HEK293T (cell line): ENCODE measurements around the gene PRDM16.

ENCODE experiments used
- CTCF ChIA-PET: fragments of 350-600 bp; formaldehyde crosslinking; extraction: SDS; loops from one replicate; lab custom pipeline; 2021; ENCODE audit warnings: antibody characterized with exemption, inconsistent platforms; lab: Yijun Ruan, JAX
- POLR2A ChIA-PET: fragments of 350-600 bp; formaldehyde crosslinking; extraction: SDS; loops from one replicate; lab custom pipeline; 2020; ENCODE audit warnings: antibody characterized with exemption, inconsistent platforms; lab: Yijun Ruan, JAX
- DNase-seq: peaks from one replicate; pipeline ENCODE4 v3.0.0; 2012; ENCODE audit warnings: mixed read lengths; ENCODE audit errors: extremely low spot score
- ARNT ChIP-seq: fragments of 450-650 bp; IDR thresholded peaks from 2 replicates; pipeline ENCODE4 v1.6.1; 2017; ENCODE audit warnings: mild to moderate bottlenecking
- BHLHE40 ChIP-seq: fragments of 450-650 bp; IDR thresholded peaks from 2 replicates; pipeline ENCODE4 v1.6.1; 2016; ENCODE audit warnings: mild to moderate bottlenecking, moderate library complexity, borderline replicate concordance
- CTBP1 ChIP-seq: fragments of 450-650 bp; IDR thresholded peaks from 2 replicates; pipeline ENCODE4 v1.6.1; 2016; ENCODE audit warnings: borderline replicate concordance
- ELF4 ChIP-seq: fragments of 450-650 bp; IDR thresholded peaks from 2 replicates; pipeline ENCODE4 v1.6.1; 2017; ENCODE audit warnings: antibody characterized with exemption
- FOXA1 ChIP-seq: fragments of 450-650 bp; IDR thresholded peaks from 2 replicates; pipeline ENCODE4 v1.6.1; 2016; ENCODE audit warnings: mild to moderate bottlenecking
- FOXK2 ChIP-seq: fragments of 450-650 bp; IDR thresholded peaks from 2 replicates; pipeline ENCODE4 v1.6.1; 2016; ENCODE audit warnings: mild to moderate bottlenecking
- FOXM1 ChIP-seq: fragments of 450-650 bp; IDR thresholded peaks from 2 replicates; pipeline ENCODE4 v1.6.1; 2017; ENCODE audit warnings: mild to moderate bottlenecking, borderline replicate concordance
- HDGF ChIP-seq: fragments of 450-650 bp; IDR thresholded peaks from 2 replicates; pipeline ENCODE4 v1.6.1; 2017; ENCODE audit warnings: antibody characterized with exemption, borderline replicate concordance
- L3MBTL2 ChIP-seq: fragments of 450-650 bp; conservative IDR thresholded peaks from 2 replicates; pipeline ENCODE4 v1.6.1; 2016; ENCODE audit warnings: mild to moderate bottlenecking
- LEF1 ChIP-seq: fragments of 450-650 bp; IDR thresholded peaks from 2 replicates; pipeline ENCODE4 v1.6.1; 2017; ENCODE audit warnings: mild to moderate bottlenecking, borderline replicate concordance
- NFRKB ChIP-seq: fragments of 450-650 bp; IDR thresholded peaks from 2 replicates; pipeline ENCODE4 v1.6.1; 2016; ENCODE audit warnings: mild to moderate bottlenecking, moderate library complexity
- SP1 ChIP-seq: fragments of 450-650 bp; IDR thresholded peaks from 2 replicates; pipeline ENCODE4 v1.6.1; 2017
- SUZ12 ChIP-seq: fragments of 450-650 bp; IDR thresholded peaks from 2 replicates; pipeline ENCODE4 v1.6.1; 2016; ENCODE audit warnings: mild to moderate bottlenecking
- TARDBP ChIP-seq: fragments of 450-650 bp; IDR thresholded peaks from 2 replicates; pipeline ENCODE4 v1.6.1; 2016
- ZNF384 ChIP-seq: fragments of 450-650 bp; IDR thresholded peaks from 2 replicates; pipeline ENCODE4 v1.6.1; 2016
- TF ChIP-seq, protein P1 (sequence below): fragments of 450-650 bp; IDR thresholded peaks from 2 replicates; pipeline ENCODE4 v1.6.1; 2016

Gene PRDM16

DNA sequence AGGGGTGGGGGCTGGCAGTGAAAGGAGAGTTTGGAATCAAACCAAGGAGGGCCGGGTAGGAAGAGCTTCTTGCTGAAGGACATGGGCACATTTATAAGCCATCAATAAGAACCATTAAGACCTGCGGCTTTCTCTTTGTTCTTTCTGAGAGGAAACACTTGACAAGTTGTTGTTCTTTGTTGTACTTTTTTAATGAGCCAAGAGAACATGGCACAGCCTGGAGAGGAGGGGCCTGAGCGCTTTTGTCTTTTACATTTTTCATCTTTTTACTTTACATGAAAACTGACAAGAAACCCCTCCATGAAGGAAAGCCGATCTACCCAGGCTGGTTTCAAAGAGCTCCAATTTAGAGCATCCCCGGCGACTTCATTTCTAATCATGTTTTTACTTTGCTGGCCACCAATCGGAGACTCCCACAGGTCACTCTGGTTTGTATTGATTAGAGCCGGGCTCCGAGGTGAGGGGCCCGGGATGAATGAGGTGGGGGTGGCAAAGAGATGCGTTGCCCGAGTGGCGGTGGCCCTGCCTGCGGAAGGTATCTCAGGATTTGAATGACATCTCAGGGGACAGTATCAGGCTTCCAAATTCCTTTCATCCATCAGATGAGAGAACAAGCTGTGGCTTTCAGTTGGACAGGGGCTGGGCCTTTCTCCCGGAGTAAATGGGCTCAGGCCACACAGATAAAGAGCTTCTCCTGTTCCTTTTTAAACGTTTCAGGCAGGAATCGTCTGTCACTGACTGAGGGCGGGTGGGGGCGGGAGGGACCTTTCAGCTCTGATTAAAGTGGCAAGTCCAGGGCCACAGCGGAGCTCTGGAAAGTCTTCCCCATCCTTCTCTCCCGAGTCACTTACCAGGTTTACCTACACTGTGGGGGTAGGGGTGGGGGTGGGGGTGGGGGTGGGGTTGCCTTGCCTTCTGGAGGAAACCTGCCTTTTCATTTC lies 246.7 kb downstream of the PRDM16 start:
- TF ChIP-seq NFRKB = no peak
- no peak for TF ChIP-seq ZNF384
- no peak for TF ChIP-seq ELF4
- TF ChIP-seq SUZ12 = no peak
- no peak for TF ChIP-seq CTBP1
- no peak for TF ChIP-seq FOXA1
- TF ChIP-seq HDGF = no peak
- no peak for TF ChIP-seq SP1
- TF ChIP-seq FOXM1 = no peak
- TF ChIP-seq, protein P1, sequence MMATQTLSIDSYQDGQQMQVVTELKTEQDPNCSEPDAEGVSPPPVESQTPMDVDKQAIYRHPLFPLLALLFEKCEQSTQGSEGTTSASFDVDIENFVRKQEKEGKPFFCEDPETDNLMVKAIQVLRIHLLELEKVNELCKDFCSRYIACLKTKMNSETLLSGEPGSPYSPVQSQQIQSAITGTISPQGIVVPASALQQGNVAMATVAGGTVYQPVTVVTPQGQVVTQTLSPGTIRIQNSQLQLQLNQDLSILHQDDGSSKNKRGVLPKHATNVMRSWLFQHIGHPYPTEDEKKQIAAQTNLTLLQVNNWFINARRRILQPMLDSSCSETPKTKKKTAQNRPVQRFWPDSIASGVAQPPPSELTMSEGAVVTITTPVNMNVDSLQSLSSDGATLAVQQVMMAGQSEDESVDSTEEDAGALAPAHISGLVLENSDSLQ = no peak
- TF ChIP-seq TARDBP = no peak
- no peak for TF ChIP-seq BHLHE40
- TF ChIP-seq LEF1 = no peak
- TF ChIP-seq L3MBTL2 = no peak
- no peak for TF ChIP-seq ARNT
- no peak for TF ChIP-seq FOXK2
- CTCF ChIA-PET = no interaction called here
- no peak for DNase-seq
- POLR2A ChIA-PET = no interaction called here

DNA sequence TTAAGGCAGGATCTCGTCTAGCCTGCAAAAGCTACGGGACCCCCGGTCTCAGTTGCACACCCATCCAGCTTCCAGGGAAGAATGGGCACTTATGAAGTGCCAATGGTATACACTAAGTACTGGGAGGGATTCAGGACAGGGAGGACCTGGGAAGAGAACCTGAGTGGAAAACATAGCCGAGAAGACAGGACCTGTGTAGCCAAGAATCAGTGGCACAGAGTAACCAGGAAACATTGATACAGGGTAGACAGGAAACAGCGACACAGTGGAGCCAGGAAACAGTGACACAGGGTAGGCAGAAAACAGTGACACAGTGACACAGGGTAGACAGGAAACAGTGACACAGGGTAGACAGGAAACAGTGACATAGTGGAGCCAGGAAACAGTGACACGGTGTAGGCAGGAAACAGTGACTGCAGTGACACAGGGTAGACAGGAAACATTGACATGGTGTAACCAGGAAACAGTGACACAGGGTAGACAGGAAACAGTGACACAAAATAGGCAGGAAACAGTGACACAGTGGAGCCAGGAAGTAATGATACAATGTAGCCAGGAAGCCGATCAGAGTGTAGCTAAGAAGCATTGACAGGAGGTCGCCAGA lies 247.4 kb downstream of the PRDM16 start:
- TF ChIP-seq, protein P1 = no peak
- TF ChIP-seq ZNF384 (no peak), HDGF (no peak), FOXA1 (no peak), TARDBP (no peak), L3MBTL2 (no peak), ELF4 (no peak), CTBP1 (no peak), BHLHE40 (no peak), SP1 (no peak), ARNT (no peak), SUZ12 (no peak), NFRKB (no peak), FOXK2 (no peak), FOXM1 (no peak), LEF1 (no peak)
- ChIA-PET CTCF (no interaction called here), POLR2A (no interaction called here)
- DNase-seq = no peak

DNA sequence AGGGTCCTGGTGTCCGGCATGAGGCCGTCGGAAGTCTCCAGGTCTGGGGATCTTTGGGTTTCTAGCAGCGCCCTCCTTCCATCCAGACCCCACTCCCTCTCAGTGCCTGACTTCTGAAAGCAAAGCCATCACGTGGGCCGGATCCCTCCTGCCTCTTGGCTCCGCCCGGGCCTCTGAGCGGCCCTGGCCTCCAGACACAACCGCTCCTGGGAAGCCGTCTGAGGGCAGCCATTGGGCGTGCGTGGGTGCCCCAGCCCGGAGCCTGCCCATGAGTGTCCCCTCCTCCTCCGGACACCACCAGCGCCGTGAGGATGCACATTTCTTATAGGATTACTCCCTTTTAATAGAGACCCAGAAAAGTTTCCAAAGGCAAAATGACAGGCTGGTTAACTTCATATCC lies 248.5 kb downstream of the PRDM16 start:
- CTCF ChIA-PET = no interaction called here
- POLR2A ChIA-PET = no interaction called here
- TF ChIP-seq LEF1 (no peak), HDGF (no peak), CTBP1 (no peak), NFRKB (no peak), BHLHE40 (no peak)
- DNase-seq = no peak

DNA sequence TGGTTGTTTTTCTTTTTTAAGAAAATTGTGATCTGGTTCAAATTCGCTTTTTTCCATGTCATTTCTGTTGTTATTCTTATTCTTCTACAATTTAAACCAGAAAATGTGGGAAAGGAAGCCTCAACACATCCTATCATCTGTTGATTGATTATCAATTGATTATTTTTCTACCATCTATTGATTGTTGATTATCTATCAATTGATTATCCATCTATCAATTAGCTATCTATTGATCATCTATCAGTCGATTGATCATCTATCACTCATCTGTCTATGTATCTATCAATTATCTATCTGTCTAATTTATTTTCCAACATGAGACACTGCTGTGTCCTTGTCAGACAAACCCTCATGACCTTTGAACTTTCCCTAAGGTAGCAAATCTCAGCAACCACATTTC lies 249.3 kb downstream of the PRDM16 start:
- no peak for DNase-seq
- ChIA-PET CTCF (interaction anchor here (2.2 kb wide), 1 partner anchor 31 kb away, joined by 6 read pairs; no protein-coding TSS in a partner anchor), POLR2A (no interaction called here)
- no peak for TF ChIP-seq SP1
- no peak for TF ChIP-seq L3MBTL2
- TF ChIP-seq, protein P1 = no peak
- TF ChIP-seq ZNF384 = no peak
- no peak for TF ChIP-seq FOXM1
- no peak for TF ChIP-seq FOXA1
- no peak for TF ChIP-seq ELF4
- no peak for TF ChIP-seq SUZ12
- no peak for TF ChIP-seq FOXK2
- no peak for TF ChIP-seq ARNT
- TF ChIP-seq NFRKB = no peak
- TF ChIP-seq LEF1 = no peak
- no peak for TF ChIP-seq TARDBP
- no peak for TF ChIP-seq BHLHE40

DNA sequence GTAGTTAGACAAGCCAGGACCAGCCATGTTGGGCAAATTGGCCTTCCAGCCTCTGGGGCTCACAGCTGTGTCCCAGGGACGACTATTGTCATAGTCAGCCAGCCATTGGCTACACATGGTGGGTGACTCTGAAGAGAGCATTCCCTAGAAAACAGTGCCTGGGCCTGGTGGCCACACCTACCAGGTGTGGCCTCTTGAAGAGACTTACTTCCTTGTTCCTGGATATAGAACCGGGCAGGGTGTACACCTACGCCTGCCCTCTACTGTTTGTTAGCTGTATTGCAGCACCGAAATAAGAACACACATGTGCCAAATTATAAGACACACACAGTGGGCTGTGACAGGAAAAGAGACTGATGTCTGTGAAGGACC lies 250.9 kb downstream of the PRDM16 start:
- peak; percentile 78 for DNase-seq
- ChIA-PET POLR2A (interaction anchor here (0.6 kb wide), 1 partner anchor 100 kb away, joined by 3 read pairs; no protein-coding TSS in a partner anchor), CTCF (interaction anchor here (0.9 to 2.2 kb wide), 4 partner anchors 8 to 78 kb away, joined by 3 to 6 read pairs (median 4); no protein-coding TSS in a partner anchor)
- TF ChIP-seq NFRKB (no peak), SUZ12 (no peak)
